ENCODE results near the gene RNF213.

RNF213 gene

DNA sequence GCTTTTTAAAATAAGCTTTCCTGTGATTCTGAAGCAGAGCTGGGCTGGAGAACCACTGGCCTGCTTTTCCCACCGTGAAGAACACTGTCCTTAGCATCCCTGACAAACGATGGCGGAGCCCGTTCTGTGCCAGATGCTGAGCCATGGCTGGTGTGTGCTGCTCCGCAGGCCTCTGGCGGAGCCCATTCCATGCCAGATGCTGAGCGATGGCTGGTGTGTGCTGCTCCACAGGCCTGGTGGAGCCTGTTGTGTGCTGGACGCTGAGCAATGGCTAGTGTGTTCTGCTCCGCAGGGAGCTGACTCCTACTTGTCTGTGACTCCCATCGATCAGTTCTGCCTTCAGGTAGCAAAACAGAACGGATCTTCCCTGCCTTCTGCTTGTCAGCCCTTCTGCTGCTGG is 158.6 kb downstream of the RNF213 start:
- no peak for DNase-seq (ENCODE audit: low spot score)

DNA sequence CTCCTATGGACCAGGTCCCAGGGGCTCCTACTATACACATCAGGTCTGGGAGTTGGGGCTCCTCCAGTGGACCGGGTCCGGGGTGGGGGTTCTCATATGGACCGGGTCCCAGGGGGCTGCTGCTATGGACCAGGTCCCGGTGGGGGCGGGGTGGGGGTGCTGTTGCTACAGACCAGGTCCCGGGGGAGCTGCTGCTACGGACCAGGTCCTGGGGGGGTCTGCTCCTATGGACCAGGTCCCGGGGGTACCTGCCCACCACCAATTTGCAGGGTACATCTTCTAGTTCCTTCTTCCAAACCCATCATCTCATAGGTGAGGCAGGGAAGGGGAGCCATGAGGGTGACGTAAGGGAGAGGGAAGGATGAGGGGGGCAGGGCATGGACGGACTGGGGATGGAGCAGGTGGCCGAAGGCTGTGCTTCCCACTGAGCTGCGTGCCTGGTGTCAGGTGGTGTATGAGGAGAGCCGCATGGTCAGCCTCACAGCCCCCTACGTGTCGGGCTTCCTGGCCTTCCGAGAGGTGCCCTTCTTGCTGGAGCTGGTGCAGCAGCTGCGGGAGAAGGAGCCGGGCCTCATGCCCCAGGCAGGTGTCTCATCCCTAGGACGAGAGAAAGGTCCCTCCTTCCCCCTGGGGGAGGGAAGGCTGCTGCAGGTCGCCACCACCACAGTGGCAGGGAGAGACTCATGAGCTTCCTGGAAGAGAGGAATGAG is 160.9 kb downstream of the RNF213 start:
- no peak for DNase-seq (ENCODE audit: low spot score)

GRCh38 chr17:80422276-80422675 is 161.6 kb downstream of the RNF213 start:
- DNase-seq (ENCODE audit: low spot score), result no peak

- no peak for DNase-seq (ENCODE audit: low spot score)
Measured at GRCh38 chr17:80422981-80423380, 162.3 kb downstream of the RNF213 start.

- DNase-seq (ENCODE audit: low spot score), result no peak
Measured at GRCh38 chr17:80423536-80424225, 163.0 kb downstream of the RNF213 start.

DNA sequence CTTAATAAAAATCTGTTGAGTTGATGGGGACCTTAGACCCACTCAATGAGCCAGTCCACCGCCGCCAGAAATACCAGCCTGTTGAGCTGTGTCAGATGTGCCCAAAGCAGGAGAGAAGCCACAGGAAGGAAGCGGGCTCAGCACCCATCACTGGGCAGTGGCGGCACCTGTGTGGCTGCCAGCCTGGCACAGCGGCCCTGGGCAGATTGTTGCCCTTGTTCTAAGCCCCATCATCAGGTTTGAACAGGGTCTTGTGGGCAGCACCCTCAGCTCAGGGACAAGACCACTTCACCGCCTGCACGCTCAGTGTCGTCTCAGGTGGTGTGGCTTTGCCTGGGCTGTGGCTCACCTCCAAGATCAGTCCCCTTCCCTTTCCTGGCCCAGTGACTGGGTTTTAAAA is 163.6 kb downstream of the RNF213 start:
- DNase-seq (ENCODE audit: low spot score), result no peak

DNA sequence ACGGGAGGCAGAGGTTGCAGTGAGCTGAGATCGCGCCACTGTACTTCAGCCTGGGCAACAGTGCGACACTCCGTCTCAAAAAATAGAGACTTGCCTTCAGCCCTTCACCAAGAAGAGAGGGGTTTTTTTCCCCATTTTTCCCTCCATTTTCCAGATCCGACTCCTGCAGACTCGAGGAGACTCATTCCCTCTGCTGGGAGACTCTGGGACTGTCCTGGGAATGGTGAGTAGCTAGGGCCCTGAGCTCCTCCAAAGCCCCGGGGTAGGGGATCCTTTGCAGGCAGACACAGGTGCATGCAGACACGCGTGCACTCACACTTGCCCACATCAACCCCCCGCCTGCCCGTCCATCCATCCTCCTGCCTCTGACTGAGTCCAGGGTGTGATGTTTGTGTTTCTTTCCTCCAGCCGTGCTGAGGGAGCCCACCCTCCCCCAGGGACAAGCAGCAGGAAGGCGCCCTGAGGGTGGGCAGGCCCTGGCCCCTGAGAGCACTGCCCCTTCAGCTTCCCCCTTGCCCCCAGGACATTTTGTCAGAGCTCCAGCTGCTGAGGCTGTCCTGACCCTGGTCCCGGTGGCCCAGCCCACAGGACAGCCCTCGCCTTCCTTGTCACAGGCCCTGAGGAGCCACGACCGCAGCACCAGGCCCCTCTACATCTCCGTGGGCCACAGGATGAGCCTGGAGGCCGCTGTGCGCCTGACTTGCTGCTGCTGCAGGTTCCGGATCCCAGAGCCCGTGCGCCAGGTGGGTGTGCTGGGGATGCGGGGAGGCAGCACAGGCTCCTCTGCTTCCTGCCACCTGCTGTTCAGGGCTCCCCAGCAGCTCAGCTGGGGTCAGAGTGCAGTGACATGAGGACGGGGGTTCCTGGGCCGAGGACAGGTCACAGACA is 164.5 kb downstream of the RNF213 start:
- peak; percentile 45 for DNase-seq (ENCODE audit: low spot score)

DNA sequence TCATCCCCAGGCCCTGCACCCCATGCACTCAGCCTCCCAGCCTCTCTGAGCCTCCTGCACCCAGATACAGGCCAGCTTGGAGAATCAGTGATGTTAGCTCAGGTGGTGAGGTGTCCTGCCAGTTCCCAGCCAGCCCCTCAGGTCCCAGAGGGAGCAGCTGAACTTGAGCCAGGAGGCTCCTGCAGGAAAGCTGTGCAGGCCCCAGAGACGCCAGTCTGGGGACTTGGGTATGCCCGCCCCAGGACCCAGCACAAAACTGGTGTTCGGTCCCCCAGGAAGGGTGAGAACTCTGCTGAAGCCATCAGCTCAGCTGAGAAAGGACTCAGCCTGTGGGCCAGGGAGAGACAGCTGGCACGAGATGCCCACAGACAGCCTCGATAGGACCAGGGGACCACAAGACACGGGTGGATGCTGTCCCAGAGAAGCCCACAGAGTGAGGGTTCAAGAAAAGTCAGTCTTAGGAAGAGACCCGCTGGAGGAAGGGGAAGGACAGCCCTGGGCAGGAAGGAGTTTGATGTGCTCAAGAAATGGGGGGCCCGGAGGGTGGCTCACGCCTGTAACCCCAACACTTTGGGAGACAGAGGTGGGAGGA is 165.3 kb downstream of the RNF213 start:
- DNase-seq (ENCODE audit: low spot score), result peak; percentile 28

DNA sequence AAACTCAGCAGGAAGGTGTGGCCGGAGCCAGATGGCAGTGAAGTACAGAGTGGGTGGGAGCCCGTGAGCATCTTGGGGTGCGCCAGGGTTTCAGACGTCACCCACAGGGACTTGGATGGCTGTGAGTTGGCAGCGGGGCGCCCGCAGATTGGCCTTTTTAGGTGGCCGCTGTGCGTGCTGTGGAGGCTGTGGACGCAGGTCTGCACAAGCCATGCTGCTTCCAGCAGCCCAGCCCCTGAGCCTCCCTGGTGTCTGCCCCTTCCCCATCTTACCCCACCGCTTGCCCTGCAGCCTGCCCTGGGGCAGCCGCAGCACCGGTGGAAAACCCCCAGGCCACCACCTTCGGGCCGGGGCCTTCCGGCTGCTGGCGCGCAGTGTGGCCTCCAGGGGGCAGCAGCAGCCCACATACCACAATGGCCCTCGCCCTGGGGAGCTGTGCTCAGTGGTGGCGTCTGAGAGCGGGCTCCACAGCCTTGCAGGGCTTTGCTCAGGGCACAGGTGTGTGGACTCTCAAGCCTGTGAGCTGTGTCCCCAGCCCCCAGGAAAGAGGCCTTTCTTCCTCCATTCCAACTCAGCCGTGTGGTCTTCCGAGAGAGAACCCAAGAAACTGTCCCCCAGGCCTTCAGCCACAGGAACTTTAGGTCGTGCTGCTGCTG is 166.1 kb downstream of the RNF213 start:
- peak; percentile 85 for DNase-seq (ENCODE audit: low spot score)

DNA sequence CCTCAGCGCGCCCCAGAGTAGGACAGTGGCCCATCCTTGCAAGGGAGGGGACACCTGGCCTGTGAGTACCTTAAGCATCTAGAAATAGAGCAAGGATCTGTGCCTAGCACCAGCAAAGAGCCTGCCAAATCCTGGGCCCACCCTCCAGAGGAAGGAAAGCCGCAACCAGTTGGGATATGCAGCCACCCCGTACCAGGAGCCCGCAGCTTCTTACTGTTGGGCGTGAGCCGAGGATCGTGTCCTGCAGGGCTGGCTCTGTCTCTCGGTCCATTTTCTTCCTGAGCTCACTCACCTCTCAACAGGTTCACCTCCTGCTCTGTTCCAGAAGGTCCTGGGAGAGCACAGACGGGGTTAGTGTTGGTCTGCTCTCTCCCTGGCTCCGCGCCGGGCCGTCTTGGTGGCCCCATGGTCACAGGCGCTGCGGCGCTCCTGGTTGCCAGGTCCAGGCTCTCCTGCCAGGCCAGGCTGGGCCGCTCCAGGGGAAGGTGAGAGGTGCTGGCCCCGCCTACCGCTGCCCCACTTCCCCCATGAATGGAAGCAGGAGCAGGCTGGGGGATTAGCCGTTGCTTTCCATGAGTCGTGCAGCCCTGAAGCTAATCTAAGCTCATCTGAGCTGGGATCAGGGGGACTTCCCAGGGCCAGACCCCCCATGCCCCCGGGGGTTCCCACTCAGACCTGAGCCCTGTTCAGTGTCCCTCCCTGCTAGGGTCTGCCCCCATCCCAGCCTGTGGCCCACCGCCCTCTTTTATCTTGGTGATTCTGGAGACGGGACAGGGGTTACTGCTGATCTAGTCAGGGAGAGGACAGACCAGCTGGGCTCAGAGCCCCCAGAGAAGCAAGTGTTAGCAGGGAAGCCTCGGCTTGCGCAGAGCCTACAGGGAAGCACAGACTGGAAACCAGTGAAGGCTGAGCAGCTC is 167.0 kb downstream of the RNF213 start:
- no peak for DNase-seq (ENCODE audit: low spot score)

DNA sequence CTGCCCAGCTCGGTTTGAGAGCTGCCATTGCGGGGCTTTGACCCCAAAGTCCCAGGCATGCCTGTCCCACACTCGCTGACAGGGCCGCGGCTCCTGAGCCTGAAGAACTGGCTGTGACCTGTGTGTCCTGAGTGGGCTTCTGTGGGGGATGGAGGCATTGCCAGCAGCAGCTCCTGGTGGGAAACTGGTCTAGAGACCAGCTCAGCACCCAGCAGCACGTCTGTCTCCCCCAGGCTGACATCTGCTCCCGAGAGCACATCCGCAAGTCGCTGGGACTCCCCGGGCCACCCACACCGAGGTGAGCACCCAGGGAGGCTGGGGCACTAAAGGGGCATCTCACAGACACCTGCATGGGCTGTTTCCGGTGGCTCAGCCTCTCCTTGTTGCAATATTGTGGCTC is 167.7 kb downstream of the RNF213 start:
- DNase-seq (ENCODE audit: low spot score), result no peak

DNA sequence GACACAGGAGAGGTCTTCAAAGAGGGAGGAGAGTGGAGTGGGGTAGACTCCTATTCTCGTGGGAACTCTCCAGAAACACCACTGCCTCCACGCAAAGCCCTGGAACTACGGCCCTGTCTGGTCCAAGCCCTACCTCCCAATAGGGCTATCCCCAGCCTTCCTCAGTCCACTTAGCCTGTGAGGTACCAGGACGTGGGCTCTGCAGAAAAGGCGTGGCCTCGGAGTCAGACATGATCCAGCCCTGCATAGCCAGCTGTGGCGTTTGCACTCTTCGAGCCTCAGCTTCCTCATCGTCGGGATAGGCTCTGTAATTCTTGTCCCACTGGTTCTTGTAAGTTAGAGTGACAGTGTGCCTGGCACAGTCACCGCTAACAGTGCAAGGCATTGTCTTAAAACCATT is 168.1 kb downstream of the RNF213 start:
- DNase-seq (ENCODE audit: low spot score), result no peak

- DNase-seq (ENCODE audit: low spot score), result no peak
Measured at GRCh38 chr17:80429356-80430275, 169.0 kb downstream of the RNF213 start.

GRCh38 chr17:80430446-80431245 is 170.0 kb downstream of the RNF213 start:
- no peak for DNase-seq (ENCODE audit: low spot score)

DNA sequence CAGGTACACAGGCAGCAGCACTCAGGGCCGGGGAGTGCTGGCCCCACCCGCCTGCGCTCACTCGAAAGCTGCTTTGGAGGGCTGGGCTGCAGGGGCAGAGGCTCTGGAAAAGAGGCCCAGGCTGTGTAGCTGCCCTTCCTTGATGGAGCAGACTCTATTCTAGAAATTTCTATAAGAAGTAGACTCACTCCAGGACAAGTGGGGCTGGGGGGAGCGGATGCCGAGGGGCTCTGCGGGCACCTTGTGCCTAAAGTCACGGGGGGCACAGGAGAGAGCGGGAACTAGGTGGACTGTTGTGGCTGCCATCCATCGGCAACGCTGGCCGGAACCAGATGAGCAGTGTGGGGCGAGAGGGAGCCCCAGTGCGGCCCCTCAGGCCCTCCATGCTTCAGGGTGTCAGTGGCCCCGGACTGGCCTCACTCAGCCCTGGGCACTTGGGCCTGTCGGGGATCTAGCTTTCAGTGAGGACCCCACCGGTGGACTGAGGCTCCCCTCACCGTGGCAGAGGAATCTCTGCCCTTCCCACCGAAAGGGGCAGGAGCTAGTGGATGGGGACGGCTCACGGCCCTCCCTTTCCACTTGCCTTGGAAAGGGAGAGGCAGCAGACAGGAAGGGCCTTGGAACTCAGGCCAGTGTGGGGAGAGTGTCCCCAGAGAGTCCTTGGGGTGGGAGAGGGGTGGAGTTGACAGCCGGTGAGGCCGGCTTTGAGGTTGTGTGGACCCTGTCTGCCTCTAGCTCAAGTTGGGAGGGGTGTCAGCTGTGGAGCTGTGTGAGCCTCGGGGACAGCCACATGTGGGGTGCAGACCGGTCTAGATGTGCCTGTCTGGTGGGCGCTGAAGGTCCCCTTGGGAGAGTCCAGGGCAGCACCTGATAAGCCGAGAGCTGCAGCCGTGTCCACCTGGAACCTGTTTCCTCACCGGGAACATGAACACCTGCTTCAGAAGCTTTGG is 170.9 kb downstream of the RNF213 start:
- DNase-seq (ENCODE audit: low spot score), result no peak

DNA sequence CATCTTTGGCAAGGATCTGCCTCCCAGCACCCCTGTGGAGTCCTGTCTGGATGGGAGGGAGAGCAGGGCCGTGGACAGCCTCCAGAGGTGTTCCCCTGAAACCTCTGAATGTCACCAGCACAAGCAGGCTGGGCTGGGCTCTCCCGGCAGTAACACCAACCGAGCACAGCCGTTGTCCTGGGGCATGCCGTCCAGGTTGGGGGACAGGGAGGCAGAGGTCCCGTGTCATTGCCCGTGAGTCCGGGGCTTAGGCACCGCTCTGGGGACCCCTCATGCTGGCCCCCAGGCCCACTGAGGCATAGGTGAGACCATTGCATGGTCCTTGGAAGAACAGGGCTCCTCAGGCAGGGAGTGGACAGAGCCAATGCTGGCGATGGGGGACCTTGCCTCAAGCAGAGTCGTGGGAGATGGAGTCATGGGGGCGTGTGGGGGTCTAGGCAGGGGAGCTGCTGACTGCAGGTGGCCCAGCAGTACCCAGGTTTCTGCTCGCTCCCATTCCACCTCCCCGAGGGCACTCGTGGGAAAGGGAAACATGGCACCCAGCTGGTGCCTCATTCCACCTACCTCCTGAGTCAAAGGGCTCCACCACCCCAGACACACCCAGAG is 171.8 kb downstream of the RNF213 start:
- no peak for DNase-seq (ENCODE audit: low spot score)

DNA sequence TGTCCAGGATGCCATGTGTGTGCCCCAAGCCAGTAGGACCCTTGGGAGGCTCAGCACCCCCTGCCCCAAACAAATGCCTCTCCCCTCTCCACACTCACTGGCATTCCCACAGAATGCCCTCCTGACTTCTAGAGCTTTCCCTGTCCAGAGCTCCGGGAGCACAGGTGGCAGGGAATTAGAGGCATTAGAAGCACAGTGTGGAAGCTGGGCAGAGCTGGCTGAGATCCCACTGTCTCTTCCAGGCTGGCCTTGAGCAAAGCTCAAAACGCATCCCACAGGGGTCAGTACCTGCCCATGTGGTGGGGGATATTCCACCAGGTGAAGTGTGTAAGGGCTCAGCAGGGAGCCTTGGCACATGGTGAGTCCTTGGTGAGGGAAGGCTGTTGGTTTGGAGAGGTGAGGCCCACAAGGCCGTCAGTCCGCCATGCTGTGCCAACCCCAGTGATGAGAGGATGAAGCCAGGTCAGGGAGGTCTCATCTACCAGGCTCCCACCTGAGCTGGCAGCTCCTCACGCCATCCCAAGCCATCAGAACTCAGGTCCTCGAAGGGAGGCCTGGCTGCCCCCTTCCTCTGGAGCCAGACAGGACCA is 172.4 kb downstream of the RNF213 start:
- DNase-seq (ENCODE audit: low spot score), result no peak
